ENCODE results near the gene ATOX1. TPM values are rescaled to one million over a fixed set of nuclear protein-coding genes. Genes with fewer than 3 reads are reported as not detected.

ATOX1 gene
- total and polyA plus RNA-seq, 3 donors from 2014 or later: 115 to 145 (median 135) TPM

DNA sequence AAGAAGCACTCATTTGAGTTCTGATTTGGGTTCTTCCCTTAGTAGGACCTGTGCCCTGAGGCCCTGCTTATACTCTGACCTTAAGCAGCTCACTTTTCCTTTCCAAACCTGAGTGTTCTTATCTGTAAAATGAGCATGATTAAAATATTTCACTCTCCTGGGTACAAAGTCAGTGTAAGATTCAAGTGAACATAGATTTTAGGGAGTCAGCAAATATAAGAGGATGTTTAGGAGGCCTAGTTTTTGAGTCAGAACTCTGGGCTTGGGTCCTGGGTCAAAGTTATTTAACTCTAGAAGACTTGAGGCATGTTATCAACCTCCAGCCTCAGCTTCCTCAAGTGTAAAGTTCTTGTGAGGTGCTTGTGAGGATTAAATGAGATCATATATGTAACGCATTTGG, 63.0 kb downstream of the ATOX1 start:
- DNase-seq: no peak
- WGBS, 2 donors: 73 to 84% methylated on average over 1 of the region's 1 CpG
- Histone ChIP-seq H3K27ac (peak overlapping the region; percentile 83 to 85), H3K4me1 (peaks cover 74% of the 10 kb centered on the region), H3K9me3 (no peaks in the 10 kb centered on the region), H3K36me3 (ENCODE audit: low read depth, missing control alignments) (no peaks in the 10 kb centered on the region), H3K4me3 (no peak overlapping the region), H3K27me3 (no peaks in the 10 kb centered on the region)
- TF ChIP-seq POLR2A (IDR thresholded peaks at IDR 0.05): no peak
- TF ChIP-seq, protein P1, sequence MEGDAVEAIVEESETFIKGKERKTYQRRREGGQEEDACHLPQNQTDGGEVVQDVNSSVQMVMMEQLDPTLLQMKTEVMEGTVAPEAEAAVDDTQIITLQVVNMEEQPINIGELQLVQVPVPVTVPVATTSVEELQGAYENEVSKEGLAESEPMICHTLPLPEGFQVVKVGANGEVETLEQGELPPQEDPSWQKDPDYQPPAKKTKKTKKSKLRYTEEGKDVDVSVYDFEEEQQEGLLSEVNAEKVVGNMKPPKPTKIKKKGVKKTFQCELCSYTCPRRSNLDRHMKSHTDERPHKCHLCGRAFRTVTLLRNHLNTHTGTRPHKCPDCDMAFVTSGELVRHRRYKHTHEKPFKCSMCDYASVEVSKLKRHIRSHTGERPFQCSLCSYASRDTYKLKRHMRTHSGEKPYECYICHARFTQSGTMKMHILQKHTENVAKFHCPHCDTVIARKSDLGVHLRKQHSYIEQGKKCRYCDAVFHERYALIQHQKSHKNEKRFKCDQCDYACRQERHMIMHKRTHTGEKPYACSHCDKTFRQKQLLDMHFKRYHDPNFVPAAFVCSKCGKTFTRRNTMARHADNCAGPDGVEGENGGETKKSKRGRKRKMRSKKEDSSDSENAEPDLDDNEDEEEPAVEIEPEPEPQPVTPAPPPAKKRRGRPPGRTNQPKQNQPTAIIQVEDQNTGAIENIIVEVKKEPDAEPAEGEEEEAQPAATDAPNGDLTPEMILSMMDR (IDR thresholded peaks at IDR 0.05): no peak
- intact Hi-C loops (cut with DNase I; ENCODE audit: low total_unique reads): no loop called here

DNA sequence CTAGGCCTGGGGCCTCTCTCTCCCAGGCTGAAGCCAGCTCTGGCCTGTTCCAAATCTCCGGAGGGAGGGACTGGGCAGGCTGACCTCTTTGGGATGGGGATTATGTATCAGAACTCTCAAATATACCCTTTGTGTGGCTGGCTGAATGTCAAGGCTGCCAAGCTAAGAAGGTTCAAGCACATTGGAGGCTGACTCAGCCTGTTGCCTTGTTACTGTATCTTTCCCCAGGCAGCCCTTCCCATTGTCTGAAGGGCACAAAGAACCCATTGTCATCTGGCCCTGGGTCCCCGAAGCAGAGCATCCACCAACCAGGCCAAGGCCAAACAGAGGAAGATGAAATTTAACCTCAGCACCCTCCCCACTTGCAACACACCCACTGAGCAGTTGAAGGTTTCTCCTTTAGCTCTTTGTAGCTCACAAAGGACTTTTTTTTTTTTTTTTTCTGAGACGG, 64.4 kb downstream of the ATOX1 start:
- peak; percentile 95 for DNase-seq
- 47 to 53% methylated on average over 3 of the region's 3 CpGs for WGBS, 2 donors
- Histone ChIP-seq H3K9me3 (no peaks in the 10 kb centered on the region), H3K4me3 (no peak overlapping the region), H3K36me3 (ENCODE audit: low read depth, missing control alignments) (no peaks in the 10 kb centered on the region), H3K27me3 (no peaks in the 10 kb centered on the region), H3K27ac (peak overlapping the region; percentile 83 to 85), H3K4me1 (peaks cover 62% of the 10 kb centered on the region)
- intact Hi-C loops (cut with DNase I; ENCODE audit: low total_unique reads): no loop called here
- no peak for TF ChIP-seq POLR2A (IDR thresholded peaks at IDR 0.05)
- TF ChIP-seq, protein P1 (IDR thresholded peaks at IDR 0.05): no peak

Small RNA genes lying within 50 kb of the gene (small RNA-seq; reads per million reads assigned to genes)
- 0 reads per million in 2 donors for gene RN7SKP232

Other genes starting within 250 kb of the ATOX1 start
- 10 to 100 TPM; 10.3 to 18.0 TPM for gene FAT2, start 167.3 kb downstream of the ATOX1 start, total RNA-seq
- gene FAT2, start 167.3 kb downstream of the ATOX1 start, polyA plus RNA-seq (ENCODE audit: insufficient read depth, low read depth, low replicate concordance): 21.8 TPM
- 1,000 to 10,000 TPM; 1,884 to 2,585 TPM for gene SPARC, start 71.7 kb downstream of the ATOX1 start, total RNA-seq
- 3,080 TPM for gene SPARC, start 71.7 kb downstream of the ATOX1 start, polyA plus RNA-seq (ENCODE audit: insufficient read depth, low read depth, low replicate concordance)
- gene G3BP1, start 13.3 kb upstream of the ATOX1 start, total RNA-seq: 100 to 1,000 TPM; 112 TPM
- gene G3BP1, start 13.3 kb upstream of the ATOX1 start, polyA plus RNA-seq (ENCODE audit: insufficient read depth, low read depth, low replicate concordance): 115 TPM
- not detected for gene GLRA1, start 166.2 kb upstream of the ATOX1 start, total RNA-seq
- gene GLRA1, start 166.2 kb upstream of the ATOX1 start, polyA plus RNA-seq (ENCODE audit: insufficient read depth, low read depth, low replicate concordance): not detected